Naive thymus-derived CD4-positive, alpha-beta T cell (primary cell): ENCODE results near the gene WFIKKN1. TPM values are rescaled to one million over a fixed set of nuclear protein-coding genes. Genes with fewer than 3 reads are reported as not detected.

ENCODE experiments used
- ATAC-seq: fragments of 150-1000 bp; cut with Tn5 transposase; 2 replicates; pipeline ENCODE4 v1.10.0; 2021; ENCODE audit warnings: mild to moderate bottlenecking, moderate library complexity
- CTCF ChIA-PET: fragments of 350-600 bp; sonication (Branson Sonifier 250); formaldehyde crosslinking; loops from one replicate; lab custom pipeline; 2021; ENCODE audit warnings: antibody characterized with exemption; lab: Charles Lee
- POLR2A ChIA-PET: fragments of 350-600 bp; sonication (Branson Sonifier 250); formaldehyde crosslinking; loops from one replicate; lab custom pipeline; 2021; ENCODE audit warnings: antibody characterized with exemption, inconsistent platforms; lab: Charles Lee
- DNase-seq, 9 donors: peaks; one replicate each; pipeline versions ENCODE4 v3.0.0 to v3.0.0-alpha.2; 2020 to 2022; ENCODE audit warnings: mixed read lengths in 1 of 9
- H3K27ac ChIP-seq: one replicate; pipeline ENCODE4 v1.7.0; 2013; ENCODE audit warnings: mild to moderate bottlenecking, low read depth, low read length, moderate library complexity
- H3K27me3 ChIP-seq, 2 donors: one replicate each; pipeline ENCODE4 v1.7.0; 2013; ENCODE audit warnings: low read length in 2 of 2, mild to moderate bottlenecking in 2 of 2, moderate library complexity in 2 of 2; ENCODE audit not compliant: control insufficient read depth in 2 of 2, insufficient read depth in 2 of 2
- H3K36me3 ChIP-seq, 3 experiments: 1 replicate in 2 of 3; 2 replicates in 1 of 3; pipeline ENCODE4 v1.7.0; 2013; ENCODE audit warnings: low read length in 3 of 3, mild to moderate bottlenecking in 3 of 3, moderate library complexity in 1 of 3; ENCODE audit not compliant: insufficient read depth in 3 of 3, control insufficient read depth in 2 of 3
- H3K4me1 ChIP-seq, 2 donors: one replicate each; pipeline ENCODE4 v1.7.0; 2013; ENCODE audit warnings: low read length in 2 of 2, mild to moderate bottlenecking in 2 of 2, moderate library complexity in 1 of 2; ENCODE audit not compliant: control insufficient read depth in 2 of 2, insufficient read depth in 2 of 2
- H3K4me3 ChIP-seq: 2 replicates; pipeline ENCODE4 v1.7.0; 2013; ENCODE audit warnings: mild to moderate bottlenecking, low read length
- H3K9me3 ChIP-seq, 3 experiments: 1 replicate in 2 of 3; 2 replicates in 1 of 3; pipeline ENCODE4 v1.7.0; 2013; ENCODE audit warnings: low read length in 3 of 3; ENCODE audit not compliant: control insufficient read depth in 2 of 3
- H3K27ac Mint-ChIP-seq, 9 donors: one replicate each; pipeline ENCODE4 v1.8.0; 2020 to 2022; ENCODE audit warnings: mixed read lengths in 9 of 9, mild to moderate bottlenecking in 8 of 9, moderate library complexity in 5 of 9, inconsistent platforms in 2 of 9
- H3K27me3 Mint-ChIP-seq, 5 donors: one replicate each; pipeline ENCODE4 v1.8.0; 2021 to 2022; ENCODE audit warnings: mixed read lengths in 5 of 5, mild to moderate bottlenecking in 1 of 5
- H3K36me3 Mint-ChIP-seq, 5 donors: one replicate each; pipeline ENCODE4 v1.8.0; 2020 to 2022; ENCODE audit warnings: mixed read lengths in 5 of 5, mild to moderate bottlenecking in 3 of 5, inconsistent platforms in 1 of 5
- H3K4me1 Mint-ChIP-seq, 7 donors: one replicate each; pipeline ENCODE4 v1.8.0; 2020 to 2022; ENCODE audit warnings: mixed read lengths in 7 of 7, mild to moderate bottlenecking in 3 of 7, inconsistent platforms in 1 of 7
- H3K4me3 Mint-ChIP-seq, 10 donors: one replicate each; pipeline ENCODE4 v1.8.0; 2020 to 2022; ENCODE audit warnings: mild to moderate bottlenecking in 10 of 10, mixed read lengths in 10 of 10, moderate library complexity in 6 of 10, inconsistent platforms in 2 of 10
- H3K9me3 Mint-ChIP-seq, 11 donors: one replicate each; pipeline ENCODE4 v1.8.0; 2020 to 2022; ENCODE audit warnings: mixed read lengths in 11 of 11, mild to moderate bottlenecking in 4 of 11, inconsistent platforms in 1 of 11, moderate library complexity in 1 of 11
- intact Hi-C, 2 donors: fragments of 100-400 bp; cut with micrococcal nuclease; formaldehyde crosslinking; loops; one replicate each; pipeline ENCODE4 v1.15.1; 2023
- polyA plus RNA-seq, 2 donors: library from polyadenylated mRNA; unstranded; fragments of 300-500 nt; fragmentation: Illumina TruSeq; gene quantifications; one replicate each; pipeline ENCODE4 v1.2.3, GENCODE V29; 2021
- total RNA-seq, 6 experiments: library from RNA in 5 of 6; stranded (reverse) in 5 of 6; gene quantifications; 1 replicate in 5 of 6; 2 replicates in 1 of 6; pipeline ENCODE4 v1.2.3 and lab custom pipeline; 2021 to 2026

Gene WFIKKN1
- total and polyA plus RNA-seq, 7 experiments from 2014 or later: 0.34 to 0.81 (median 0.56) TPM; not detected in 2

GRCh38 chr16:649631-650030 is 18.8 kb downstream of the WFIKKN1 start:
- no peak overlapping the region for H3K27ac Mint-ChIP-seq
- H3K4me3 Mint-ChIP-seq: peak overlapping the region; percentile 53 to 79 (median 67)
- ChIA-PET POLR2A (interaction anchor here (0.5 to 4.4 kb wide), 7 partner anchors 12 to 1503 kb away, joined by 3 to 30 read pairs (median 3); partner anchors contain the start of genes JMJD8, METTL26, PIGQ and RHOT2), CTCF (interaction anchor here (1.1 kb wide), 1 partner anchor 14 kb away, joined by 3 read pairs; no protein-coding TSS in a partner anchor)
- H3K36me3 Mint-ChIP-seq: no peaks in the 10 kb centered on the region
- no peaks in the 10 kb centered on the region for H3K27me3 Mint-ChIP-seq
- intact Hi-C loops: loop anchor here in 1 of 2 donors (1.0 kb wide), 3 partner anchors 13 to 30 kb away; partner anchors contain the start of genes METTL26 and RHOT2
- DNase-seq (no peak), ATAC-seq (peak; percentile 0)
- Histone ChIP-seq H3K27ac (peak overlapping the region; percentile 97), H3K36me3 (no peaks in the 10 kb centered on the region), H3K4me3 (peak overlapping the region; percentile 77), H3K4me1 (peaks cover 6 to 9% of the 10 kb centered on the region in 2 donors), H3K9me3 (no peaks in the 10 kb centered on the region), H3K27me3 (no peaks in the 10 kb centered on the region)
- H3K4me1 Mint-ChIP-seq: peaks cover under 1 to 20% (median 5%) of the 10 kb centered on the region in 7 donors
- H3K9me3 Mint-ChIP-seq: no peaks in the 10 kb centered on the region

GRCh38 chr16:651844-652243 is 21.1 kb downstream of the WFIKKN1 start:
- intact Hi-C loops: no loop called here
- Mint-ChIP-seq H3K36me3 (no peaks in the 10 kb centered on the region), H3K4me3 (peak overlapping the region in 1 of 10 donors; percentile 75), H3K4me1 (peaks cover 0 to 16% (median 5%) of the 10 kb centered on the region in 7 donors), H3K9me3 (no peaks in the 10 kb centered on the region), H3K27ac (no peak overlapping the region), H3K27me3 (no peaks in the 10 kb centered on the region)
- CTCF ChIA-PET: no interaction called here
- POLR2A ChIA-PET: interaction anchor here (0.6 kb wide), 1 partner anchor 59 kb away, joined by 3 read pairs; no protein-coding TSS in a partner anchor
- Histone ChIP-seq H3K9me3 (no peaks in the 10 kb centered on the region), H3K36me3 (no peaks in the 10 kb centered on the region), H3K4me3 (no peak overlapping the region), H3K27me3 (no peaks in the 10 kb centered on the region), H3K4me1 (peaks cover 6 to 9% of the 10 kb centered on the region in 2 donors), H3K27ac (no peak overlapping the region)
- DNase-seq (no peak), ATAC-seq (no peak)

- DNase-seq: no peak
- CTCF ChIA-PET: interaction anchor here (0.5 kb wide), 1 partner anchor 15 kb away, joined by 3 read pairs; no protein-coding TSS in a partner anchor
Measured at GRCh38 chr16:652454-653305, 21.9 kb downstream of the WFIKKN1 start.

GRCh38 chr16:654034-654433 is 23.2 kb downstream of the WFIKKN1 start:
- no peak overlapping the region for H3K4me3 Mint-ChIP-seq
- H3K36me3 Mint-ChIP-seq: no peaks in the 10 kb centered on the region
- peaks cover 0 to 5% (median 0%) of the 10 kb centered on the region in 7 donors for H3K4me1 Mint-ChIP-seq
- Histone ChIP-seq H3K4me3 (no peak overlapping the region), H3K36me3 (no peaks in the 10 kb centered on the region), H3K27me3 (no peaks in the 10 kb centered on the region), H3K4me1 (no peaks in the 10 kb centered on the region), H3K9me3 (no peaks in the 10 kb centered on the region), H3K27ac (no peak overlapping the region)
- no peaks in the 10 kb centered on the region for H3K9me3 Mint-ChIP-seq
- intact Hi-C loops: no loop called here
- no peaks in the 10 kb centered on the region for H3K27me3 Mint-ChIP-seq
- no peak for ATAC-seq
- no peak overlapping the region for H3K27ac Mint-ChIP-seq
- no peak for DNase-seq
- ChIA-PET CTCF (interaction anchor here (0.6 kb wide), 1 partner anchor 9 kb away, joined by 3 read pairs; no protein-coding TSS in a partner anchor), POLR2A (interaction anchor here (0.6 to 1.4 kb wide), 2 partner anchors 17 to 1314 kb away, joined by 3 read pairs; partner anchors contain the start of gene METTL26)

More at GRCh38 chr16:652454-653305, 21.9 kb downstream of the WFIKKN1 start:
- no peak overlapping the region for H3K27ac ChIP-seq
- peaks cover 0 to 14% (median 5%) of the 10 kb centered on the region in 7 donors for H3K4me1 Mint-ChIP-seq
- H3K4me3 ChIP-seq: no peak overlapping the region
- POLR2A ChIA-PET: interaction anchor here (0.8 to 1.4 kb wide), 2 partner anchors 16 to 108 kb away, joined by 3 to 4 read pairs; partner anchors contain the start of gene METTL26
- peak overlapping the region in 1 of 10 donors; percentile 53 for H3K4me3 Mint-ChIP-seq
- H3K9me3 Mint-ChIP-seq: no peaks in the 10 kb centered on the region
- H3K36me3 Mint-ChIP-seq: no peaks in the 10 kb centered on the region
- peaks cover 6 to 9% of the 10 kb centered on the region in 2 donors for H3K4me1 ChIP-seq
- H3K9me3 ChIP-seq: no peaks in the 10 kb centered on the region
- no peak for ATAC-seq
- no peaks in the 10 kb centered on the region for H3K27me3 Mint-ChIP-seq
- H3K27me3 ChIP-seq: no peaks in the 10 kb centered on the region
- intact Hi-C loops: no loop called here
- H3K27ac Mint-ChIP-seq: no peak overlapping the region
- H3K36me3 ChIP-seq: no peaks in the 10 kb centered on the region

GRCh38 chr16:657487-657886 is 26.7 kb downstream of the WFIKKN1 start:
- H3K27ac ChIP-seq: no peak overlapping the region
- Mint-ChIP-seq H3K27me3 (no peaks in the 10 kb centered on the region), H3K27ac (no peak overlapping the region), H3K9me3 (no peaks in the 10 kb centered on the region), H3K4me3 (no peak overlapping the region), H3K4me1 (peaks cover 0 to 9% (median 4%) of the 10 kb centered on the region in 7 donors), H3K36me3 (no peaks in the 10 kb centered on the region)
- peaks cover 0 to 7% of the 10 kb centered on the region in 2 donors for H3K4me1 ChIP-seq
- ChIA-PET CTCF (no interaction called here), POLR2A (interaction anchor here (1.0 kb wide), 2 partner anchors 11 to 38 kb away, joined by 3 read pairs; no protein-coding TSS in a partner anchor)
- H3K9me3 ChIP-seq: no peaks in the 10 kb centered on the region
- intact Hi-C loops: no loop called here
- no peaks in the 10 kb centered on the region for H3K27me3 ChIP-seq
- ATAC-seq: no peak
- no peak overlapping the region for H3K4me3 ChIP-seq
- no peaks in the 10 kb centered on the region for H3K36me3 ChIP-seq
- no peak for DNase-seq

- Mint-ChIP-seq H3K4me3 (no peak overlapping the region), H3K36me3 (no peaks in the 10 kb centered on the region), H3K27me3 (no peaks in the 10 kb centered on the region), H3K4me1 (peaks cover 0 to 9% (median 4%) of the 10 kb centered on the region in 7 donors), H3K9me3 (no peaks in the 10 kb centered on the region), H3K27ac (no peak overlapping the region)
- Histone ChIP-seq H3K4me1 (peaks cover 0 to 7% of the 10 kb centered on the region in 2 donors), H3K27me3 (no peaks in the 10 kb centered on the region), H3K27ac (no peak overlapping the region), H3K36me3 (no peaks in the 10 kb centered on the region), H3K9me3 (no peaks in the 10 kb centered on the region), H3K4me3 (no peak overlapping the region)
- ATAC-seq: no peak
- no peak for DNase-seq
- ChIA-PET POLR2A (no interaction called here), CTCF (interaction anchor here (0.6 kb wide), 1 partner anchor 68 kb away, joined by 3 read pairs; the partner anchor contains the start of gene HAGHL)
- intact Hi-C loops: no loop called here
Measured at GRCh38 chr16:658679-659571, 28.1 kb downstream of the WFIKKN1 start.
